Measurements from ENCODE around the gene NRM.
"Not testable (repeated sequence)": the region's sequence is repeated elsewhere in the genome, so short reads cannot be mapped to it uniquely, and the experiment has no call there.

DNA sequence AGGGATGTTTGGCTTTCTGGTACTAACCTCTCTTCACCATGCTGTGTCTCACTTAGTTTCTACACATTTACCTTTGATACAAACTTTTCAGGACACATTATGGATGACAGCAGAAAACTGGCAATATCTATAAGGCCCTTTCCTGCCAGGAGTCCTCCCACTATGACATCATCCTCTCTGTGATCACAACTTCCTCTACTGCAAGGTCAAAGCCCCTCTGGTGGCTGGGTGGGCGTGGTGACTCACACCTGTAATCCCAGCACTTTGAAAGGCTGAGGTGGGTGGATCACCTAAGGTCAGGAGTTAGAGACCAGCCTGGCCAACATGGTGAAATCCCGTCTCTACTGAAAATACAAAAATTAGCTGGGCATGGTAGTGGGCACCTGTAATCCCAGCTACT, 24.5 kb downstream of the NRM start:
- TF ChIP-seq, protein P1, sequence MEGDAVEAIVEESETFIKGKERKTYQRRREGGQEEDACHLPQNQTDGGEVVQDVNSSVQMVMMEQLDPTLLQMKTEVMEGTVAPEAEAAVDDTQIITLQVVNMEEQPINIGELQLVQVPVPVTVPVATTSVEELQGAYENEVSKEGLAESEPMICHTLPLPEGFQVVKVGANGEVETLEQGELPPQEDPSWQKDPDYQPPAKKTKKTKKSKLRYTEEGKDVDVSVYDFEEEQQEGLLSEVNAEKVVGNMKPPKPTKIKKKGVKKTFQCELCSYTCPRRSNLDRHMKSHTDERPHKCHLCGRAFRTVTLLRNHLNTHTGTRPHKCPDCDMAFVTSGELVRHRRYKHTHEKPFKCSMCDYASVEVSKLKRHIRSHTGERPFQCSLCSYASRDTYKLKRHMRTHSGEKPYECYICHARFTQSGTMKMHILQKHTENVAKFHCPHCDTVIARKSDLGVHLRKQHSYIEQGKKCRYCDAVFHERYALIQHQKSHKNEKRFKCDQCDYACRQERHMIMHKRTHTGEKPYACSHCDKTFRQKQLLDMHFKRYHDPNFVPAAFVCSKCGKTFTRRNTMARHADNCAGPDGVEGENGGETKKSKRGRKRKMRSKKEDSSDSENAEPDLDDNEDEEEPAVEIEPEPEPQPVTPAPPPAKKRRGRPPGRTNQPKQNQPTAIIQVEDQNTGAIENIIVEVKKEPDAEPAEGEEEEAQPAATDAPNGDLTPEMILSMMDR (IDR thresholded peaks at IDR 0.05) = not testable (repeated sequence)
- not testable (repeated sequence) for TF ChIP-seq POLR2A, POLR2AphosphoS5, EP300 (IDR thresholded peaks at IDR 0.05)

All from gastroesophageal sphincter (tissue), 3 donors.